HepG2 (cell line): ENCODE data around the gene TUBG1. TPM values are rescaled to one million over a fixed set of nuclear protein-coding genes. Genes with fewer than 3 reads are reported as not detected.

Experiments
- ARNTL ChIP-seq: sonication (generic); formaldehyde crosslinking; IDR thresholded peaks from 2 replicates; pipeline ENCODE4 v1.4.0; 2020; ENCODE audit warnings: mild to moderate bottlenecking, missing genetic modification reagents
- KDM2A ChIP-seq: sonication (generic); formaldehyde crosslinking; IDR thresholded peaks from 2 replicates; pipeline ENCODE4 v1.4.0; 2020; ENCODE audit warnings: low read depth, missing genetic modification reagents, borderline replicate concordance
- PHF5A ChIP-seq: IDR thresholded peaks from one replicate; pipeline ENCODE4 v1.6.1; 2018; ENCODE audit warnings: low read depth, missing genetic modification reagents; ENCODE audit not compliant: unreplicated experiment
- PHF8 ChIP-seq: sonication (generic); formaldehyde crosslinking; IDR thresholded peaks from 2 replicates; pipeline ENCODE4 v1.5.0; 2020; ENCODE audit warnings: missing genetic modification reagents
- SNRNP70 ChIP-seq: fragments of 200-400 bp; formaldehyde crosslinking; IDR thresholded peaks from 2 replicates; pipeline ENCODE4 v1.6.1; 2017; ENCODE audit warnings: mild to moderate bottlenecking, low read depth, low read length, moderate library complexity
- YY1 ChIP-seq: IDR thresholded peaks from 2 replicates; pipeline ENCODE4 v1.6.1; 2011; ENCODE audit warnings: low read length, low read depth, moderate library complexity, mild to moderate bottlenecking; ENCODE audit not compliant: insufficient read depth, insufficient replicate concordance
- ZFY ChIP-seq: sonication (generic); formaldehyde crosslinking; IDR thresholded peaks from 2 replicates; pipeline ENCODE4 v1.4.0; 2020; ENCODE audit warnings: missing genetic modification reagents
- ZMYM3 ChIP-seq: sonication (generic); formaldehyde crosslinking; IDR thresholded peaks from 2 replicates; pipeline ENCODE4 v1.5.1; 2020; ENCODE audit warnings: mild to moderate bottlenecking, missing genetic modification reagents
- ZNF124 ChIP-seq: sonication (generic); formaldehyde crosslinking; IDR thresholded peaks from 2 replicates; pipeline ENCODE4 v1.4.0; 2020; ENCODE audit warnings: missing genetic modification reagents
- ZNF556 ChIP-seq: sonication (generic); formaldehyde crosslinking; IDR thresholded peaks from 2 replicates; pipeline ENCODE4 v1.4.0; 2020; ENCODE audit warnings: mild to moderate bottlenecking, missing genetic modification reagents, borderline replicate concordance
- ZNF788 ChIP-seq: sonication (generic); formaldehyde crosslinking; IDR thresholded peaks from 2 replicates; pipeline ENCODE4 v1.5.0; 2020; ENCODE audit warnings: mild to moderate bottlenecking, missing genetic modification reagents, borderline replicate concordance
- polyA plus RNA-seq, 8 experiments: library from polyadenylated mRNA; depleted of rRNA in 3 of 8; stranded (reverse) in 7 of 8; unstranded in 1 of 8; fragments of >200 nt; fragmentation: Illumina TruSeq in 4 of 8; extraction: Trizol in 4 of 8; gene quantifications; 2 replicates each; pipeline versions ENCODE4 v1.2.1 to v1.2.3, GENCODE V29; 2011 to 2016; ENCODE audit warnings: low read depth in 4 of 8, missing spikeins in 1 of 8, mixed read lengths in 1 of 8; ENCODE audit not compliant: insufficient read depth in 1 of 8
- total RNA-seq, 5 experiments: library from RNA; depleted of rRNA; stranded (reverse); fragments of >200 nt; fragmentation: Illumina TruSeq; extraction: Trizol; gene quantifications; 2 replicates each; pipeline ENCODE4 v1.2.3, GENCODE V29; 2016; ENCODE audit warnings: low read depth in 1 of 5
- TF ChIP-seq, protein P1 (sequence below): sonication (generic); formaldehyde crosslinking; IDR thresholded peaks from 2 replicates; pipeline ENCODE4 v1.5.1; 2020; ENCODE audit warnings: missing genetic modification reagents, mild to moderate bottlenecking, borderline replicate concordance
- TF ChIP-seq, protein P2 (sequence below): IDR thresholded peaks from 2 replicates; pipeline ENCODE4 v1.6.1; 2016; ENCODE audit warnings: missing compliant biosample characterization, missing genetic modification reagents, borderline replicate concordance
- TF ChIP-seq, protein P3 (sequence below): IDR thresholded peaks from 2 replicates; pipeline ENCODE4 v1.6.1; 2016
- TF ChIP-seq, protein P4 (sequence below): IDR thresholded peaks from 2 replicates; pipeline ENCODE4 v1.6.1; 2016; ENCODE audit warnings: missing genetic modification reagents, missing compliant biosample characterization
- TF ChIP-seq, protein P5 (sequence below): IDR thresholded peaks from 2 replicates; pipeline ENCODE4 v1.4.0; 2020; ENCODE audit warnings: mild to moderate bottlenecking, missing genetic modification reagents
- TF ChIP-seq, protein P6 (sequence below): sonication (generic); formaldehyde crosslinking; IDR thresholded peaks from 2 replicates; pipeline ENCODE4 v1.5.0; 2020; ENCODE audit warnings: mild to moderate bottlenecking, missing genetic modification reagents

Gene TUBG1
- total and polyA plus RNA-seq, 2 of the 13 experiments (the other 11 are each of a cell fraction or from before 2014, with no cell fraction given): 74.1 to 137 TPM

DNA sequence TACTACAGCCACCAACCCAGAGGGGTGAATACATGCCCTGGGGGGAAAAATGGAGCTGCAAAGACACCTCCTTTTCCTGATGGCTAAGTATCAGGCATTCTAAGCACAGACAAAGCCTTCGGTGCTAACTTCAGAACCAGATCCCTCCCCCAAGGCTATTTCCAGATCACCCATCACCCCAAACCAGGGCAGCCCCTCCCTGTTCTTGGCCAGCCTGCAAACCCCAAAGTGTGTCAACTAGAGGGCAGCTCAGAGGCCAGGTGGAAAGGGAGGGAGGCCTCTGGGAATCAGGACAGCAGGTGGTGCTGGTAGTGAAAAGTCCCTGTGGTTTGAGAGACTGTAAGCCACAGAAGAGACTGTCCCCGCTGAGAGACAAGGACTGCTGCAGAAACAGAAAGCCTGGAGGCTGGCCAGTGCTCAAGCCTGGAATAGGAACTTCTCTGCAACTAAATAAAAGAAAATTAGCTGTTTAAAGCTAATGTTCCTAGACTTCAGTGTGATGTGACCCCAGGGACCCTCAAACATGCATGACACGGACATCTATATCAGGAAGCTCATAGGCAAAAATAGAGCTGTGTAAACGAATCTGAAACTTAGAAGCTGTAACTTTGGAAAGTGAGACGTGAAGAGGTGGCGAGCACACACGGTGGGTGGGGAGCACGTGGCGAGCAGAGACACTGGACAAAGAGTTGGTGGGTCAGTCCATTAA, 9.1 kb downstream of the TUBG1 start (continued):
- TF ChIP-seq ZFY (CRISPR knock-in tag) (peak; percentile 43; the same call in 1 of the 2 replicates), ZNF124 (CRISPR knock-in tag) (peak; percentile 83; the same call in 1 of the 2 replicates), KDM2A (CRISPR knock-in tag) (peak; percentile 79), ARNTL (CRISPR knock-in tag) (no peak), PHF5A (CRISPR knock-in tag) (peak; percentile 76), ZNF556 (peak; percentile 47; the same call in 1 of the 2 replicates), PHF8 (CRISPR knock-in tag) (0 out of 2 replicates have a peak, but pooled peaks have one; percentile 29), SNRNP70 (no peak), ZNF788 (CRISPR knock-in tag) (no peak), ZMYM3 (CRISPR knock-in tag) (peak; percentile 41; the same call in 1 of the 2 replicates), YY1 (peak; percentile 18)
- TF ChIP-seq, protein P1, sequence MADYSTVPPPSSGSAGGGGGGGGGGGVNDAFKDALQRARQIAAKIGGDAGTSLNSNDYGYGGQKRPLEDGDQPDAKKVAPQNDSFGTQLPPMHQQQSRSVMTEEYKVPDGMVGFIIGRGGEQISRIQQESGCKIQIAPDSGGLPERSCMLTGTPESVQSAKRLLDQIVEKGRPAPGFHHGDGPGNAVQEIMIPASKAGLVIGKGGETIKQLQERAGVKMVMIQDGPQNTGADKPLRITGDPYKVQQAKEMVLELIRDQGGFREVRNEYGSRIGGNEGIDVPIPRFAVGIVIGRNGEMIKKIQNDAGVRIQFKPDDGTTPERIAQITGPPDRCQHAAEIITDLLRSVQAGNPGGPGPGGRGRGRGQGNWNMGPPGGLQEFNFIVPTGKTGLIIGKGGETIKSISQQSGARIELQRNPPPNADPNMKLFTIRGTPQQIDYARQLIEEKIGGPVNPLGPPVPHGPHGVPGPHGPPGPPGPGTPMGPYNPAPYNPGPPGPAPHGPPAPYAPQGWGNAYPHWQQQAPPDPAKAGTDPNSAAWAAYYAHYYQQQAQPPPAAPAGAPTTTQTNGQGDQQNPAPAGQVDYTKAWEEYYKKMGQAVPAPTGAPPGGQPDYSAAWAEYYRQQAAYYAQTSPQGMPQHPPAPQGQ (CRISPR knock-in tag): no peak
- TF ChIP-seq, protein P2, sequence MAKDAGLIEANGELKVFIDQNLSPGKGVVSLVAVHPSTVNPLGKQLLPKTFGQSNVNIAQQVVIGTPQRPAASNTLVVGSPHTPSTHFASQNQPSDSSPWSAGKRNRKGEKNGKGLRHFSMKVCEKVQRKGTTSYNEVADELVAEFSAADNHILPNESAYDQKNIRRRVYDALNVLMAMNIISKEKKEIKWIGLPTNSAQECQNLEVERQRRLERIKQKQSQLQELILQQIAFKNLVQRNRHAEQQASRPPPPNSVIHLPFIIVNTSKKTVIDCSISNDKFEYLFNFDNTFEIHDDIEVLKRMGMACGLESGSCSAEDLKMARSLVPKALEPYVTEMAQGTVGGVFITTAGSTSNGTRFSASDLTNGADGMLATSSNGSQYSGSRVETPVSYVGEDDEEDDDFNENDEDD (CRISPR knock-in tag): peak; percentile 74; the same call in 1 of the 2 replicates
- TF ChIP-seq, protein P3, sequence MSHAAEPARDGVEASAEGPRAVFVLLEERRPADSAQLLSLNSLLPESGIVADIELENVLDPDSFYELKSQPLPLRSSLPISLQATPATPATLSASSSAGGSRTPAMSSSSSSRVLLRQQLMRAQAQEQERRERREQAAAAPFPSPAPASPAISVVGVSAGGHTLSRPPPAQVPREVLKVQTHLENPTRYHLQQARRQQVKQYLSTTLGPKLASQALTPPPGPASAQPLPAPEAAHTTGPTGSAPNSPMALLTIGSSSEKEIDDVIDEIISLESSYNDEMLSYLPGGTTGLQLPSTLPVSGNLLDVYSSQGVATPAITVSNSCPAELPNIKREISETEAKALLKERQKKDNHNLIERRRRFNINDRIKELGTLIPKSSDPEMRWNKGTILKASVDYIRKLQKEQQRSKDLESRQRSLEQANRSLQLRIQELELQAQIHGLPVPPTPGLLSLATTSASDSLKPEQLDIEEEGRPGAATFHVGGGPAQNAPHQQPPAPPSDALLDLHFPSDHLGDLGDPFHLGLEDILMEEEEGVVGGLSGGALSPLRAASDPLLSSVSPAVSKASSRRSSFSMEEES (CRISPR knock-in tag): peak; percentile 60
- TF ChIP-seq, protein P4, sequence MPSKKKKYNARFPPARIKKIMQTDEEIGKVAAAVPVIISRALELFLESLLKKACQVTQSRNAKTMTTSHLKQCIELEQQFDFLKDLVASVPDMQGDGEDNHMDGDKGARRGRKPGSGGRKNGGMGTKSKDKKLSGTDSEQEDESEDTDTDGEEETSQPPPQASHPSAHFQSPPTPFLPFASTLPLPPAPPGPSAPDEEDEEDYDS (CRISPR knock-in tag): peak; percentile 51; the same call in 1 of the 2 replicates
- TF ChIP-seq, protein P5, sequence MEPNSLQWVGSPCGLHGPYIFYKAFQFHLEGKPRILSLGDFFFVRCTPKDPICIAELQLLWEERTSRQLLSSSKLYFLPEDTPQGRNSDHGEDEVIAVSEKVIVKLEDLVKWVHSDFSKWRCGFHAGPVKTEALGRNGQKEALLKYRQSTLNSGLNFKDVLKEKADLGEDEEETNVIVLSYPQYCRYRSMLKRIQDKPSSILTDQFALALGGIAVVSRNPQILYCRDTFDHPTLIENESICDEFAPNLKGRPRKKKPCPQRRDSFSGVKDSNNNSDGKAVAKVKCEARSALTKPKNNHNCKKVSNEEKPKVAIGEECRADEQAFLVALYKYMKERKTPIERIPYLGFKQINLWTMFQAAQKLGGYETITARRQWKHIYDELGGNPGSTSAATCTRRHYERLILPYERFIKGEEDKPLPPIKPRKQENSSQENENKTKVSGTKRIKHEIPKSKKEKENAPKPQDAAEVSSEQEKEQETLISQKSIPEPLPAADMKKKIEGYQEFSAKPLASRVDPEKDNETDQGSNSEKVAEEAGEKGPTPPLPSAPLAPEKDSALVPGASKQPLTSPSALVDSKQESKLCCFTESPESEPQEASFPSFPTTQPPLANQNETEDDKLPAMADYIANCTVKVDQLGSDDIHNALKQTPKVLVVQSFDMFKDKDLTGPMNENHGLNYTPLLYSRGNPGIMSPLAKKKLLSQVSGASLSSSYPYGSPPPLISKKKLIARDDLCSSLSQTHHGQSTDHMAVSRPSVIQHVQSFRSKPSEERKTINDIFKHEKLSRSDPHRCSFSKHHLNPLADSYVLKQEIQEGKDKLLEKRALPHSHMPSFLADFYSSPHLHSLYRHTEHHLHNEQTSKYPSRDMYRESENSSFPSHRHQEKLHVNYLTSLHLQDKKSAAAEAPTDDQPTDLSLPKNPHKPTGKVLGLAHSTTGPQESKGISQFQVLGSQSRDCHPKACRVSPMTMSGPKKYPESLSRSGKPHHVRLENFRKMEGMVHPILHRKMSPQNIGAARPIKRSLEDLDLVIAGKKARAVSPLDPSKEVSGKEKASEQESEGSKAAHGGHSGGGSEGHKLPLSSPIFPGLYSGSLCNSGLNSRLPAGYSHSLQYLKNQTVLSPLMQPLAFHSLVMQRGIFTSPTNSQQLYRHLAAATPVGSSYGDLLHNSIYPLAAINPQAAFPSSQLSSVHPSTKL: peak; percentile 57
- TF ChIP-seq, protein P6, sequence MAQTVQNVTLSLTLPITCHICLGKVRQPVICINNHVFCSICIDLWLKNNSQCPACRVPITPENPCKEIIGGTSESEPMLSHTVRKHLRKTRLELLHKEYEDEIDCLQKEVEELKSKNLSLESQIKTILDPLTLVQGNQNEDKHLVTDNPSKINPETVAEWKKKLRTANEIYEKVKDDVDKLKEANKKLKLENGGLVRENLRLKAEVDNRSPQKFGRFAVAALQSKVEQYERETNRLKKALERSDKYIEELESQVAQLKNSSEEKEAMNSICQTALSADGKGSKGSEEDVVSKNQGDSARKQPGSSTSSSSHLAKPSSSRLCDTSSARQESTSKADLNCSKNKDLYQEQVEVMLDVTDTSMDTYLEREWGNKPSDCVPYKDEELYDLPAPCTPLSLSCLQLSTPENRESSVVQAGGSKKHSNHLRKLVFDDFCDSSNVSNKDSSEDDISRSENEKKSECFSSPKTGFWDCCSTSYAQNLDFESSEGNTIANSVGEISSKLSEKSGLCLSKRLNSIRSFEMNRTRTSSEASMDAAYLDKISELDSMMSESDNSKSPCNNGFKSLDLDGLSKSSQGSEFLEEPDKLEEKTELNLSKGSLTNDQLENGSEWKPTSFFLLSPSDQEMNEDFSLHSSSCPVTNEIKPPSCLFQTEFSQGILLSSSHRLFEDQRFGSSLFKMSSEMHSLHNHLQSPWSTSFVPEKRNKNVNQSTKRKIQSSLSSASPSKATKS (CRISPR knock-in tag): no peak
